CD4-positive, alpha-beta T cell treated with Interleukin-2 at 100 ng/mL for 4 hours (primary cell): Measurements from ENCODE around the gene FADS1.
A peak's percentile ranks its signal among the peaks of the same experiment; 100 is the strongest.

ENCODE experiments used
- DNase-seq: peaks from one replicate; pipeline ENCODE4 v3.0.0-alpha.2; 2020; ENCODE audit warnings: low spot score

The FADS1 gene

GRCh38 chr11:61816736-61817455 lies at the start of gene FADS1:
Gene FADS1 (minus strand): TSS chr11:61817003. CDS start chr11:61816929, 74 bp downstream.
- DNase-seq, result peak; percentile 63

- no peak for DNase-seq
These were observed 49.6 kb upstream of the FADS1 start for GRCh38 chr11:61866231-61866957.

- no peak for DNase-seq
These were observed 48.3 kb upstream of the FADS1 start for GRCh38 chr11:61864814-61865775.

- DNase-seq, result no peak
These were observed 46.8 kb upstream of the FADS1 start for GRCh38 chr11:61863548-61864081.

- DNase-seq, result no peak
These were observed 46.1 kb upstream of the FADS1 start for GRCh38 chr11:61862714-61863547.

GRCh38 chr11:61861634-61862033 lies 44.8 kb upstream of the FADS1 start:
- DNase-seq, result no peak

- DNase-seq, result no peak
These were observed 43.5 kb upstream of the FADS1 start for GRCh38 chr11:61860054-61860903.

GRCh38 chr11:61855939-61856680 lies 39.3 kb upstream of the FADS1 start:
- DNase-seq, result no peak

GRCh38 chr11:61854966-61855714 lies 38.3 kb upstream of the FADS1 start:
- DNase-seq, result no peak

GRCh38 chr11:61854206-61854895 lies 37.5 kb upstream of the FADS1 start:
- no peak for DNase-seq

GRCh38 chr11:61853698-61854169 lies 36.9 kb upstream of the FADS1 start:
- DNase-seq, result no peak

- no peak for DNase-seq
These were observed 35.1 kb upstream of the FADS1 start for GRCh38 chr11:61851900-61852295.

GRCh38 chr11:61851113-61851899 lies 34.5 kb upstream of the FADS1 start:
- DNase-seq, result no peak

GRCh38 chr11:61850687-61851086 lies 33.9 kb upstream of the FADS1 start:
- no peak for DNase-seq

- DNase-seq, result no peak
These were observed 31.8 kb upstream of the FADS1 start for GRCh38 chr11:61848631-61849030.

- DNase-seq, result no peak
These were observed 31.2 kb upstream of the FADS1 start for GRCh38 chr11:61847914-61848581.
